ENCODE measurements around the gene FKBP1A.

Gene FKBP1A

DNA sequence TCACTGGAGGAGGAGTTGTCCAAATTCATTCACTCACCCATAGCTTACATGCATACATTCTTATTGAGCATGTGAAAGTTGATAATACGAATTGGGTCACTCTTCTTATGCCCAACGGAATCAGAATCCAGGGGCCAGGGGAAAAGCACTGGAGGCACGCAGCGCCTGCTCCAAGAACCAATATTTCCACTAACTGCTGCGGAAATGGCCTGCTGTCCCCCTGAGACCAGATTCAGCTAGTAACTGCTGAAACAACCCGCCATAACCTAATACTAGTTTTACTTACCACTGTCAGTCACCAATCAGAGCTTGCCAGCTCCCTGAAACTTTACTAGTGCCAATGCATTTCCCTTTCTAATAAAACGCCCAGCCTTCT, 641 bp upstream of the FKBP1A start:
- H3K4me1 ChIP-seq (ENCODE audit: control insufficient read depth, low read depth, low read length), result peaks cover 30% of the 10 kb centered on the region

GRCh38 chr20:1392443-1392692, 486 bp downstream of the FKBP1A start:
- Histone ChIP-seq H3K4me1 (ENCODE audit: control insufficient read depth, low read depth, low read length) (peaks cover 30% of the 10 kb centered on the region), H3K4me3 (ENCODE audit: low read length) (peak overlapping the region; percentile 70), H3K9me3 (ENCODE audit: control insufficient read depth, low read depth, low read length) (no peaks in the 10 kb centered on the region), H3K36me3 (ENCODE audit: control insufficient read depth, low read depth, low read length) (no peaks in the 10 kb centered on the region), H3K9ac (ENCODE audit: low read length) (peak overlapping the region; percentile 44), H3K27me3 (ENCODE audit: control insufficient read depth, insufficient read depth, low read length) (peaks cover 29% of the 10 kb centered on the region), H3K27ac (ENCODE audit: low read length) (no peak overlapping the region)

More for the DNA sequence above, 641 bp upstream of the FKBP1A start:
- no peak overlapping the region for H3K27ac ChIP-seq (ENCODE audit: low read length)
- H3K36me3 ChIP-seq (ENCODE audit: control insufficient read depth, low read depth, low read length), result no peaks in the 10 kb centered on the region
- H3K4me3 ChIP-seq (ENCODE audit: low read length), result peak overlapping the region; percentile 70
- peaks cover 29% of the 10 kb centered on the region for H3K27me3 ChIP-seq (ENCODE audit: control insufficient read depth, insufficient read depth, low read length)
- peak overlapping the region; percentile 44 for H3K9ac ChIP-seq (ENCODE audit: low read length)
- H3K9me3 ChIP-seq (ENCODE audit: control insufficient read depth, low read depth, low read length), result no peaks in the 10 kb centered on the region

DNA sequence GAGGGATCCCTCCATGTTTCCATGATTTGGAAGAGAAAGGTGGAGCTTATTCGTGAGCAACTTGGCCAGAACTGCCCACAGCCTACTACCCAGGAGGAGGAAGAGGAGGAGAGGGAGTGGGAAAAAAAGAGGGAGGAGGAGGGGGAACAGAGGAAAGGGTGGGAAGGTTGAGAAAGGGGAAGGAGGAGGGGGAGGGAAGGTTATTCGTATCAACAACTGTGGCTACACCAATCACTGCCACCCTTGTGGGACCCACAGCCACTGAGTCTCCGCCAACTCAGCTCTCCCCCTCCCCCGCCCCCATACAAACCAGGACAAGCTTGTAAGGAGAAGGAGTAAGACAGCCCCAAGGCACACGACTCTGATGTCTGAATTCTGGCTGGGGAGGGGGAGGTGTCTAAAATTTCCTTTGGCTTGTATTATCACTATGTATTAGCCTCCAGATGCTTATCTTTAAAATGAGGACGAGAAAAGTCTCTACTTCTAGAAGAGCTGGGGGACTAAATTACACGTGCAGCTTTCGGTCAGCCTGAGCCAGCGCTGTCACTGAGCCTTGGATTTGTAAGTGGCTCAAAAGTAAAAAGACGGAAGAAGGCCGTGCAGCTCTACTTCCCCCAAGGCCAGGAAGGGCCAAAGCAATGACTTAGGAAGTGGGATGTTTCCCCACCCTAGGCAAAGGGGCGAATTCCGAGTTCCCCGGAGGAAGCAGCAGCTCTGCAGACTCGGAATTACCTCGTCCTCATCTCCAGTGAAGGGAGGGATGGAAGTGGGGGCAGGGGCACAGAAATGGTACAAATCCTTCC, 1.0 kb downstream of the FKBP1A start:
- peaks cover 30% of the 10 kb centered on the region for H3K4me1 ChIP-seq (ENCODE audit: control insufficient read depth, low read depth, low read length)
- peak overlapping the region; percentile 70 for H3K4me3 ChIP-seq (ENCODE audit: low read length)
- H3K27me3 ChIP-seq (ENCODE audit: control insufficient read depth, insufficient read depth, low read length), result peaks cover 24% of the 10 kb centered on the region
- H3K27ac ChIP-seq (ENCODE audit: low read length), result no peak overlapping the region
- H3K9me3 ChIP-seq (ENCODE audit: control insufficient read depth, low read depth, low read length), result no peaks in the 10 kb centered on the region
- peak overlapping the region; percentile 44 for H3K9ac ChIP-seq (ENCODE audit: low read length)
- H3K36me3 ChIP-seq (ENCODE audit: control insufficient read depth, low read depth, low read length), result no peaks in the 10 kb centered on the region

GRCh38 chr20:1390581-1391403, 2.1 kb downstream of the FKBP1A start:
- peaks cover 13% of the 10 kb centered on the region for H3K27me3 ChIP-seq (ENCODE audit: control insufficient read depth, insufficient read depth, low read length)
- peaks cover 30% of the 10 kb centered on the region for H3K4me1 ChIP-seq (ENCODE audit: control insufficient read depth, low read depth, low read length)
- no peak overlapping the region for H3K27ac ChIP-seq (ENCODE audit: low read length)
- peak overlapping the region; percentile 70 for H3K4me3 ChIP-seq (ENCODE audit: low read length)
- H3K9ac ChIP-seq (ENCODE audit: low read length), result no peak overlapping the region
- no peaks in the 10 kb centered on the region for H3K9me3 ChIP-seq (ENCODE audit: control insufficient read depth, low read depth, low read length)
- H3K36me3 ChIP-seq (ENCODE audit: control insufficient read depth, low read depth, low read length), result no peaks in the 10 kb centered on the region

- Histone ChIP-seq H3K9me3 (ENCODE audit: control insufficient read depth, low read depth, low read length) (no peaks in the 10 kb centered on the region), H3K9ac (ENCODE audit: low read length) (no peak overlapping the region), H3K36me3 (ENCODE audit: control insufficient read depth, low read depth, low read length) (no peaks in the 10 kb centered on the region), H3K27ac (ENCODE audit: low read length) (no peak overlapping the region), H3K4me1 (ENCODE audit: control insufficient read depth, low read depth, low read length) (peaks cover 30% of the 10 kb centered on the region), H3K4me3 (ENCODE audit: low read length) (peak overlapping the region; percentile 70), H3K27me3 (ENCODE audit: control insufficient read depth, insufficient read depth, low read length) (peaks cover 5% of the 10 kb centered on the region)
Observed at GRCh38 chr20:1389703-1390580, 2.9 kb downstream of the FKBP1A start.

GRCh38 chr20:1388741-1389483, 3.9 kb downstream of the FKBP1A start:
- no peaks in the 10 kb centered on the region for H3K9me3 ChIP-seq (ENCODE audit: control insufficient read depth, low read depth, low read length)
- H3K27me3 ChIP-seq (ENCODE audit: control insufficient read depth, insufficient read depth, low read length), result no peaks in the 10 kb centered on the region
- H3K36me3 ChIP-seq (ENCODE audit: control insufficient read depth, low read depth, low read length), result no peaks in the 10 kb centered on the region
- H3K9ac ChIP-seq (ENCODE audit: low read length), result no peak overlapping the region
- peaks cover 30% of the 10 kb centered on the region for H3K4me1 ChIP-seq (ENCODE audit: control insufficient read depth, low read depth, low read length)
- no peak overlapping the region for H3K4me3 ChIP-seq (ENCODE audit: low read length)
- no peak overlapping the region for H3K27ac ChIP-seq (ENCODE audit: low read length)

- peaks cover 28% of the 10 kb centered on the region for H3K4me1 ChIP-seq (ENCODE audit: control insufficient read depth, low read depth, low read length)
- H3K27me3 ChIP-seq (ENCODE audit: control insufficient read depth, insufficient read depth, low read length), result no peaks in the 10 kb centered on the region
- no peak overlapping the region for H3K4me3 ChIP-seq (ENCODE audit: low read length)
- no peak overlapping the region for H3K9ac ChIP-seq (ENCODE audit: low read length)
- no peaks in the 10 kb centered on the region for H3K9me3 ChIP-seq (ENCODE audit: control insufficient read depth, low read depth, low read length)
- H3K36me3 ChIP-seq (ENCODE audit: control insufficient read depth, low read depth, low read length), result no peaks in the 10 kb centered on the region
- no peak overlapping the region for H3K27ac ChIP-seq (ENCODE audit: low read length)
Observed at GRCh38 chr20:1388253-1388652, 4.6 kb downstream of the FKBP1A start.

GRCh38 chr20:1386323-1386722, 6.5 kb downstream of the FKBP1A start:
- no peaks in the 10 kb centered on the region for H3K27me3 ChIP-seq (ENCODE audit: control insufficient read depth, insufficient read depth, low read length)
- no peak overlapping the region for H3K4me3 ChIP-seq (ENCODE audit: low read length)
- H3K4me1 ChIP-seq (ENCODE audit: control insufficient read depth, low read depth, low read length), result peaks cover 22% of the 10 kb centered on the region
- no peaks in the 10 kb centered on the region for H3K36me3 ChIP-seq (ENCODE audit: control insufficient read depth, low read depth, low read length)
- no peak overlapping the region for H3K27ac ChIP-seq (ENCODE audit: low read length)
- H3K9ac ChIP-seq (ENCODE audit: low read length), result no peak overlapping the region
- H3K9me3 ChIP-seq (ENCODE audit: control insufficient read depth, low read depth, low read length), result no peaks in the 10 kb centered on the region

DNA sequence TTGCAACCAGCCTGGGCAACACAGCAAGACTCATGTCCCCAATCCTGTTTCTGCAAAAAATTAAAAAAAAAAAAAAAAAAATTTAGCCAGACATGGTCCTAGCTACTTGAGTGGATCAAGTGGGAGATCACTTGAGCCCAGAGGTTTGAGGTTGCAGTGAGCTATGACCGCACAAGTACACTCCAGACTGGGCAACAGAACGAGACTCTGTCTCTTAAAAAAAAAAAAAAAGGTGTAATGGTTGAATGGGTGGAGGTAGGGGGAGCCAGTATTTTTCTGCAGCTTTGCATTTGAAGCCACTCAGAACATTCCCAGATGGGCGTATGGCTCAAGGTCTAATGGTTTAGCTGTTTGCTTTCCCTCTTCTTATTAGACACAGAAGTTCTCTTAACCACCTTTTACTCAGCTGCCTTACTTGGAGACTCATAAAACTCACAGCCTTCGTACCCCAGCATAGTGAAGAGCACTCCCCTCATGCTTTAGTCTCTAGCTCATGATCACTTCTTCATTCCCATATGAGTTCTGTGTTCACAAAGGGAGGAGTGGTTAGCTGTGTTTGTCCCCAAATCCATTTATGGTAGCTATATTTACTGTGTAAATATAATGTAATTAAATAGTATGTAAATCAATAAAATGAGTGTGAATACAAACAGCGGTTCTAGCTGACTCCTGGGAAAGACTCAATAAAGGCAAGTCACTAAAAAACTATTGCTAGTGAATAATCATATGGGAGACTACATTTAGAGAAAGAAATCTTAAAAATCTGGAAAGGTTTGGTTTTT, 9.0 kb downstream of the FKBP1A start:
- no peak overlapping the region for H3K27ac ChIP-seq (ENCODE audit: low read length)
- no peaks in the 10 kb centered on the region for H3K4me1 ChIP-seq (ENCODE audit: control insufficient read depth, low read depth, low read length)
- no peaks in the 10 kb centered on the region for H3K27me3 ChIP-seq (ENCODE audit: control insufficient read depth, insufficient read depth, low read length)
- H3K4me3 ChIP-seq (ENCODE audit: low read length), result no peak overlapping the region
- no peaks in the 10 kb centered on the region for H3K9me3 ChIP-seq (ENCODE audit: control insufficient read depth, low read depth, low read length)
- no peak overlapping the region for H3K9ac ChIP-seq (ENCODE audit: low read length)
- no peaks in the 10 kb centered on the region for H3K36me3 ChIP-seq (ENCODE audit: control insufficient read depth, low read depth, low read length)

DNA sequence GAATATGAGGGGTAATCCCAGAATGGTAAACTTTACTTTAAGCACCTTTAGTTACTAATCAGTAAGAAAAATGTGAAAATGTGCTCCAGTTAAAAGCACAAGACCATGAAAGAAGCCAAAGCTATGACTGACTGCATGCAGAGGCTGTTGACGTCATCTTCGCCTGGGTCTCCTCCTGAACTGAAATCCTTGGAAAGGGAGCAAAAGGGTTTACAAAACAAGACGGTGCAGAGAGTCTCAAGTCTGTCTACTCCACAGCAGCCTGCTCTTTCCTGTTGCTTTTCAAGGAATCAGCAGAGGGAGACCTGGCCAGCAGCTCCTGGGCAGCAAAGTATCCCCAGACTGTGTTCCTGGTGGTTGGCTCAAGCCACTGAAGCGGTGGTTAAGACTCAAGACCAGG, 10.2 kb downstream of the FKBP1A start:
- Histone ChIP-seq H3K9ac (ENCODE audit: low read length) (no peak overlapping the region), H3K36me3 (ENCODE audit: control insufficient read depth, low read depth, low read length) (no peaks in the 10 kb centered on the region), H3K9me3 (ENCODE audit: control insufficient read depth, low read depth, low read length) (no peaks in the 10 kb centered on the region), H3K27me3 (ENCODE audit: control insufficient read depth, insufficient read depth, low read length) (no peaks in the 10 kb centered on the region), H3K27ac (ENCODE audit: low read length) (no peak overlapping the region), H3K4me3 (ENCODE audit: low read length) (no peak overlapping the region), H3K4me1 (ENCODE audit: control insufficient read depth, low read depth, low read length) (peaks cover 5% of the 10 kb centered on the region)

Measured in iPS-18a (cell line).